HEK293 (cell line): Measurements from ENCODE around the gene TP53AIP1.

Experiments used
- CTCF ChIA-PET: fragments of 350-600 bp; formaldehyde crosslinking; extraction: SDS; loops from one replicate; lab custom pipeline; 2021; ENCODE audit warnings: antibody characterized with exemption; lab: Yijun Ruan, JAX
- POLR2A ChIA-PET: fragments of 300-600 bp; formaldehyde crosslinking; extraction: SDS; loops from one replicate; lab custom pipeline; 2020; ENCODE audit warnings: antibody characterized with exemption, inconsistent platforms; lab: Yijun Ruan, JAX
- H3K27ac ChIP-seq: fragments of 200-500 bp; sonication (Bioruptor generic); 2 replicates; pipeline ENCODE4 v1.5.1; 2014; ENCODE audit warnings: low read depth, low read length, control low read depth, inconsistent platforms; ENCODE audit errors: extremely low read depth
- H3K36me3 ChIP-seq, 2 experiments: fragments of 200-500 bp in 1 of 2; sonication (Bioruptor generic) in 1 of 2; 1 replicate in 1 of 2; 2 replicates in 1 of 2; pipeline ENCODE4 v1.5.1; 2014 to 2017; ENCODE audit warnings: inconsistent platforms in 2 of 2, low read length in 2 of 2; ENCODE audit not compliant: control insufficient read depth in 2 of 2, insufficient read depth in 1 of 2
- H3K4me1 ChIP-seq: fragments of 200-500 bp; sonication (Bioruptor generic); 2 replicates; pipeline ENCODE4 v1.5.1; 2014; ENCODE audit warnings: mild to moderate bottlenecking, low read length, inconsistent platforms; ENCODE audit not compliant: control insufficient read depth, insufficient read depth
- H3K4me3 ChIP-seq: 2 replicates; pipeline ENCODE4 v1.5.1; 2011; ENCODE audit warnings: low read depth, mild to moderate bottlenecking, control low read depth, low read length, moderate library complexity
- H3K9me3 ChIP-seq: fragments of 200-500 bp; sonication (Bioruptor generic); 2 replicates; pipeline ENCODE4 v1.5.1; 2014; ENCODE audit warnings: low read depth, low read length, inconsistent platforms; ENCODE audit not compliant: control insufficient read depth, insufficient read depth
- GLI2 ChIP-seq: fragments of 450-650 bp; formaldehyde crosslinking; IDR thresholded peaks from 2 replicates; pipeline ENCODE4; 2017; ENCODE audit warnings: missing biosample characterization, missing genetic modification characterization, low read depth, borderline replicate concordance
- KLF1 ChIP-seq: fragments of 450-650 bp; formaldehyde crosslinking; IDR thresholded peaks from 2 replicates; pipeline ENCODE4 v1.5.1; 2016; ENCODE audit warnings: missing biosample characterization, missing genetic modification characterization
- PRDM1 ChIP-seq: fragments of 450-650 bp; formaldehyde crosslinking; IDR thresholded peaks from 2 replicates; pipeline ENCODE4; 2016; ENCODE audit warnings: missing biosample characterization, missing genetic modification characterization
- REPIN1 ChIP-seq: fragments of 450-650 bp; formaldehyde crosslinking; IDR thresholded peaks from 2 replicates; pipeline ENCODE4 v1.5.1; 2017; ENCODE audit warnings: missing biosample characterization, missing genetic modification characterization, low read depth
- SP3 ChIP-seq: fragments of 450-650 bp; formaldehyde crosslinking; IDR thresholded peaks from 2 replicates; pipeline ENCODE4 v1.5.1; 2016; ENCODE audit warnings: missing biosample characterization, missing genetic modification characterization
- ZBTB7A ChIP-seq: fragments of 450-650 bp; formaldehyde crosslinking; IDR thresholded peaks from 2 replicates; pipeline ENCODE4 v1.5.1; 2016; ENCODE audit warnings: low read depth, missing biosample characterization, missing genetic modification characterization
- ZFHX2 ChIP-seq: fragments of 450-650 bp; formaldehyde crosslinking; conservative IDR thresholded peaks from 2 replicates; pipeline ENCODE4 v1.5.1; 2016; ENCODE audit warnings: missing biosample characterization, missing genetic modification characterization
- ZNF433 ChIP-seq: fragments of 450-650 bp; formaldehyde crosslinking; IDR thresholded peaks from 2 replicates; pipeline ENCODE4 v1.5.1; 2016; ENCODE audit warnings: missing biosample characterization, missing genetic modification characterization, low read depth
- ZNF521 ChIP-seq: fragments of 450-650 bp; formaldehyde crosslinking; IDR thresholded peaks from 2 replicates; pipeline ENCODE4 v1.5.1; 2017; ENCODE audit warnings: missing biosample characterization, mild to moderate bottlenecking, missing genetic modification characterization
- ZNF548 ChIP-seq: fragments of 450-650 bp; formaldehyde crosslinking; IDR thresholded peaks from 2 replicates; pipeline ENCODE4 v1.5.1; 2016; ENCODE audit warnings: missing biosample characterization, missing genetic modification characterization
- ZNF670 ChIP-seq: fragments of 450-650 bp; formaldehyde crosslinking; IDR thresholded peaks from 2 replicates; pipeline ENCODE4 v1.5.1; 2016; ENCODE audit warnings: missing biosample characterization, missing genetic modification characterization, low read depth
- ZNF776 ChIP-seq: fragments of 450-650 bp; formaldehyde crosslinking; IDR thresholded peaks from 2 replicates; pipeline ENCODE4 v1.5.0; 2017; ENCODE audit warnings: missing biosample characterization, missing genetic modification characterization, borderline replicate concordance
- TF ChIP-seq, protein P1 (sequence below): fragments of 450-650 bp; formaldehyde crosslinking; optimal IDR thresholded peaks from 2 replicates; pipeline ENCODE3; 2016; ENCODE audit warnings: missing biosample characterization, mild to moderate bottlenecking, missing genetic modification characterization
- TF ChIP-seq, protein P2 (sequence below): fragments of 450-650 bp; formaldehyde crosslinking; IDR thresholded peaks from 2 replicates; pipeline ENCODE4 v1.5.1; 2016; ENCODE audit warnings: missing biosample characterization, missing genetic modification characterization, borderline replicate concordance
- TF ChIP-seq, protein P3 (sequence below): fragments of 450-650 bp; formaldehyde crosslinking; IDR thresholded peaks from 2 replicates; pipeline ENCODE4 v1.5.1; 2016; ENCODE audit warnings: missing biosample characterization, missing genetic modification characterization
- TF ChIP-seq, protein P4 (sequence below): fragments of 450-650 bp; formaldehyde crosslinking; IDR thresholded peaks from 2 replicates; pipeline ENCODE4 v1.5.1; 2016; ENCODE audit warnings: missing biosample characterization, missing genetic modification characterization
- TF ChIP-seq, protein P5 (sequence below): fragments of 450-650 bp; formaldehyde crosslinking; IDR thresholded peaks from 2 replicates; pipeline ENCODE4 v1.5.1; 2017; ENCODE audit warnings: missing biosample characterization, mild to moderate bottlenecking, missing genetic modification characterization, moderate library complexity

The TP53AIP1 gene

DNA sequence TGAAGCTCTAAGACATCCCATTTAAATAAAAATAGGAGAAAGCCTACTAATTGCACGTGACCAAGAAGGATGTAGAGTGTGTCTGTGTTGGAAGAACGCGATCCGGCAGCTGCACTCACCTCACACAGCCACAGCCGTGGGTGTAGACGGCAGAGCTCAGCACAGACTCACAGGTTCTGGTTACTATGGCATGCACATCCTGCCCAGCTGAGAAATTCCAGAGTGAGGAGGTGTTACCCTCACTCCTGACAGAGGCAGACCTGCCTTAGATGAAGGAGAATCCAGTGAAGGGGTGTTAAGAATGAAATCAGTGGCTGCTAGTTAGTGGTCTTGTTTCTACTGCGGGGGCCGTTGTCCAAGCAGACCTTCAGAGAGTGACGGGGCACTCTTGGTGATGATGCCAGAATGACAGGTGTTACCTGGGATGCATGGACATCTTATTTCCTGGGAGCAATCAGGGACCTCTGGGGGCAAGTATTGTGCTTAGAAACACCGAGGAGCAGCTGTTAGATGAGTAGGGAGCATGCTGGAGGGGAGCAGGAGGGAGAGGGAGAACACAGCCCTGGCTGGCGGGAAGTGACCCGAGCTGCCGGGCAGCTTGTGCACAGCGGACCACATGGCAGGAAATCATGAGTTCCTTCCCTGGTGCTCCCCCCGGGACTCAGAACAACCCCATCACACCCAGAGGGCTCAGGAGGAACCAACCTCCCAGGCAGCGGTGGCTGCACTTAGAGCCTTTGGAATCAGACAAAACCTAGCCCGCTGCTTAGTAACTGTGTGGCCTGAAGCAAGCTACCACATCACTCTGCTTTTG lies 39.2 kb downstream of the TP53AIP1 start (continued):
- no peak for TF ChIP-seq ZNF776 (tag by site-specific recombination)
- TF ChIP-seq ZFHX2 = peak; percentile 56

DNA sequence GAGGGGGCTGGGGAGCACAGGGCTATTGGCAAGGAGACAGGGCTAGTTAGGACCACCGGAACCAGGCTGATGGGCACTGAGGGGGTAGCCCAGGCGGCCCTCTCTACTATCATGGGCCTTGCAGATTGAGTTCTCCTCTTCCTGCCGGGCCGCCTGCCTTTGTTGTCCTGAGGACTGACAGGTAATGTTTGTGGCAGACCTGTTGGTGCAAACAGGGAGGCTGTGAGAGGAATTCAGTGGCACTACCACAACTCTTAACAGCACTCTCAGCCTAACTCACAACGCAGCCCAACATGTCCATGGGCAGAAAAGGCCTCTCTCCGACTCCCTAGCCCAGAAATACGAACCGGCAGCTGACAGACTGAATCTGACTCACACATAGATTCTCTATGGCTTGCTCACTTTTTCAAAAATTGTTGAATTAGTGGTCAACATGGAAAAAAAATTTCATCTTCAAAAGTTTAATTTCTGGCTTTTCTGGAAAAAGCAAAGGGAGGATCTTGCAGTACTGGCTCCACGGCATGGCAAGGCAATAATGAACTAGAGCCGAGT lies 40.1 kb downstream of the TP53AIP1 start:
- no peak overlapping the region for H3K27ac ChIP-seq
- CTCF ChIA-PET = interaction anchor here (0.7 to 2.1 kb wide), 5 partner anchors 14 to 849 kb away, joined by 3 to 9 read pairs (median 5); no protein-coding TSS in a partner anchor

More for the DNA sequence above, 40.1 kb downstream of the TP53AIP1 start:
- H3K9me3 ChIP-seq = no peaks in the 10 kb centered on the region
- POLR2A ChIA-PET = no interaction called here
- no peak for TF ChIP-seq ZNF433 (tag by site-specific recombination)
- TF ChIP-seq KLF1 (tag by site-specific recombination) = no peak
- no peak for TF ChIP-seq GLI2 (tag by site-specific recombination)
- no peak for TF ChIP-seq ZBTB7A (tag by site-specific recombination)
- no peak for TF ChIP-seq PRDM1 (tag by site-specific recombination)
- TF ChIP-seq, protein P1, sequence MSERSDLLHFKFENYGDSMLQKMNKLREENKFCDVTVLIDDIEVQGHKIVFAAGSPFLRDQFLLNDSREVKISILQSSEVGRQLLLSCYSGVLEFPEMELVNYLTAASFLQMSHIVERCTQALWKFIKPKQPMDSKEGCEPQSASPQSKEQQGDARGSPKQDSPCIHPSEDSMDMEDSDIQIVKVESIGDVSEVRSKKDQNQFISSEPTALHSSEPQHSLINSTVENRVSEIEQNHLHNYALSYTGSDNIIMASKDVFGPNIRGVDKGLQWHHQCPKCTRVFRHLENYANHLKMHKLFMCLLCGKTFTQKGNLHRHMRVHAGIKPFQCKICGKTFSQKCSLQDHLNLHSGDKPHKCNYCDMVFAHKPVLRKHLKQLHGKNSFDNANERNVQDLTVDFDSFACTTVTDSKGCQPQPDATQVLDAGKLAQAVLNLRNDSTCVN (tag by site-specific recombination) = no peak
- TF ChIP-seq ZNF670 (tag by site-specific recombination) = no peak
- no peak for TF ChIP-seq REPIN1 (tag by site-specific recombination)
- TF ChIP-seq SP3 (tag by site-specific recombination) = no peak
- TF ChIP-seq, protein P2, sequence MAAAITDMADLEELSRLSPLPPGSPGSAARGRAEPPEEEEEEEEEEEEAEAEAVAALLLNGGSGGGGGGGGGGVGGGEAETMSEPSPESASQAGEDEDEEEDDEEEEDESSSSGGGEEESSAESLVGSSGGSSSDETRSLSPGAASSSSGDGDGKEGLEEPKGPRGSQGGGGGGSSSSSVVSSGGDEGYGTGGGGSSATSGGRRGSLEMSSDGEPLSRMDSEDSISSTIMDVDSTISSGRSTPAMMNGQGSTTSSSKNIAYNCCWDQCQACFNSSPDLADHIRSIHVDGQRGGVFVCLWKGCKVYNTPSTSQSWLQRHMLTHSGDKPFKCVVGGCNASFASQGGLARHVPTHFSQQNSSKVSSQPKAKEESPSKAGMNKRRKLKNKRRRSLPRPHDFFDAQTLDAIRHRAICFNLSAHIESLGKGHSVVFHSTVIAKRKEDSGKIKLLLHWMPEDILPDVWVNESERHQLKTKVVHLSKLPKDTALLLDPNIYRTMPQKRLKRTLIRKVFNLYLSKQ (tag by site-specific recombination) = no peak
- TF ChIP-seq, protein P3, sequence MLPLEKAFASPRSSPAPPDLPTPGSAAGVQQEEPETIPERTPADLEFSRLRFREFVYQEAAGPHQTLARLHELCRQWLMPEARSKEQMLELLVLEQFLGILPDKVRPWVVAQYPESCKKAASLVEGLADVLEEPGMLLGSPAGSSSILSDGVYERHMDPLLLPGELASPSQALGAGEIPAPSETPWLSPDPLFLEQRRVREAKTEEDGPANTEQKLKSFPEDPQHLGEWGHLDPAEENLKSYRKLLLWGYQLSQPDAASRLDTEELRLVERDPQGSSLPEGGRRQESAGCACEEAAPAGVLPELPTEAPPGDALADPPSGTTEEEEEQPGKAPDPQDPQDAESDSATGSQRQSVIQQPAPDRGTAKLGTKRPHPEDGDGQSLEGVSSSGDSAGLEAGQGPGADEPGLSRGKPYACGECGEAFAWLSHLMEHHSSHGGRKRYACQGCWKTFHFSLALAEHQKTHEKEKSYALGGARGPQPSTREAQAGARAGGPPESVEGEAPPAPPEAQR (tag by site-specific recombination) = no peak
- TF ChIP-seq, protein P4, sequence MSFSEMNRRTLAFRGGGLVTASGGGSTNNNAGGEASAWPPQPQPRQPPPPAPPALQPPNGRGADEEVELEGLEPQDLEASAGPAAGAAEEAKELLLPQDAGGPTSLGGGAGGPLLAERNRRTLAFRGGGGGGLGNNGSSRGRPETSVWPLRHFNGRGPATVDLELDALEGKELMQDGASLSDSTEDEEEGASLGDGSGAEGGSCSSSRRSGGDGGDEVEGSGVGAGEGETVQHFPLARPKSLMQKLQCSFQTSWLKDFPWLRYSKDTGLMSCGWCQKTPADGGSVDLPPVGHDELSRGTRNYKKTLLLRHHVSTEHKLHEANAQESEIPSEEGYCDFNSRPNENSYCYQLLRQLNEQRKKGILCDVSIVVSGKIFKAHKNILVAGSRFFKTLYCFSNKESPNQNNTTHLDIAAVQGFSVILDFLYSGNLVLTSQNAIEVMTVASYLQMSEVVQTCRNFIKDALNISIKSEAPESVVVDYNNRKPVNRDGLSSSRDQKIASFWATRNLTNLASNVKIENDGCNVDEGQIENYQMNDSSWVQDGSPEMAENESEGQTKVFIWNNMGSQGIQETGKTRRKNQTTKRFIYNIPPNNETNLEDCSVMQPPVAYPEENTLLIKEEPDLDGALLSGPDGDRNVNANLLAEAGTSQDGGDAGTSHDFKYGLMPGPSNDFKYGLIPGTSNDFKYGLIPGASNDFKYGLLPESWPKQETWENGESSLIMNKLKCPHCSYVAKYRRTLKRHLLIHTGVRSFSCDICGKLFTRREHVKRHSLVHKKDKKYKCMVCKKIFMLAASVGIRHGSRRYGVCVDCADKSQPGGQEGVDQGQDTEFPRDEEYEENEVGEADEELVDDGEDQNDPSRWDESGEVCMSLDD (tag by site-specific recombination) = no peak
- TF ChIP-seq, protein P5, sequence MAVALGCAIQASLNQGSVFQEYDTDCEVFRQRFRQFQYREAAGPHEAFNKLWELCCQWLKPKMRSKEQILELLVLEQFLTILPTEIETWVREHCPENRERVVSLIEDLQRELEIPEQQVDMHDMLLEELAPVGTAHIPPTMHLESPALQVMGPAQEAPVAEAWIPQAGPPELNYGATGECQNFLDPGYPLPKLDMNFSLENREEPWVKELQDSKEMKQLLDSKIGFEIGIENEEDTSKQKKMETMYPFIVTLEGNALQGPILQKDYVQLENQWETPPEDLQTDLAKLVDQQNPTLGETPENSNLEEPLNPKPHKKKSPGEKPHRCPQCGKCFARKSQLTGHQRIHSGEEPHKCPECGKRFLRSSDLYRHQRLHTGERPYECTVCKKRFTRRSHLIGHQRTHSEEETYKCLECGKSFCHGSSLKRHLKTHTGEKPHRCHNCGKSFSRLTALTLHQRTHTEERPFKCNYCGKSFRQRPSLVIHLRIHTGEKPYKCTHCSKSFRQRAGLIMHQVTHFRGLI (tag by site-specific recombination) = no peak
- TF ChIP-seq ZNF521 = no peak
- TF ChIP-seq ZNF548 (tag by site-specific recombination) = no peak
- TF ChIP-seq, all 188 proteins: peak for 0
- H3K36me3 ChIP-seq = peaks cover 0 to 3% of the 10 kb centered on the region in 2 experiments; a peak in 1 of 3 replicates
- H3K4me3 ChIP-seq = no peak overlapping the region
- 0 out of 2 replicates have a peak, but pooled peaks cover 3% of the 10 kb centered on the region for H3K4me1 ChIP-seq
